Measurements from ENCODE around the gene CLCN7.

DNA sequence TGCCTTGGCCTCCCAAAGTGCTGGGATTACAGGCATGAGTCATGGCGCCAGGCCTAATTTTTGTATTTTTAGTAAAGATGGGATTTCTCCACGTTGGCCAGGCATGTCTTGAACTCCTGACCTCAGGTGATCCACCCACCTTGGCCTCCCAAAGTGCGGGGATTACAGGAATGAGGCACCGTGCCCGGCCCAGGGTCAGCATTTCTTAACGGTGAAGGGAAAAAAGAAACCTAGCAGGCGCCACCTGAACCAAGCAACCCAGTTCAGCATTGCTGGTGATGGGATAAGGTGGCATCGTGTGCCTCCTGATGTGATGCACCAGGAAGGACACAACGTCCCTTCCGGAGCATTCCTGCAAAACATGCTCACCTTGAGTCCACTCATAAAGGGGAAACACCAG lies 2.2 kb upstream of the CLCN7 start:
- TF ChIP-seq, protein P1, sequence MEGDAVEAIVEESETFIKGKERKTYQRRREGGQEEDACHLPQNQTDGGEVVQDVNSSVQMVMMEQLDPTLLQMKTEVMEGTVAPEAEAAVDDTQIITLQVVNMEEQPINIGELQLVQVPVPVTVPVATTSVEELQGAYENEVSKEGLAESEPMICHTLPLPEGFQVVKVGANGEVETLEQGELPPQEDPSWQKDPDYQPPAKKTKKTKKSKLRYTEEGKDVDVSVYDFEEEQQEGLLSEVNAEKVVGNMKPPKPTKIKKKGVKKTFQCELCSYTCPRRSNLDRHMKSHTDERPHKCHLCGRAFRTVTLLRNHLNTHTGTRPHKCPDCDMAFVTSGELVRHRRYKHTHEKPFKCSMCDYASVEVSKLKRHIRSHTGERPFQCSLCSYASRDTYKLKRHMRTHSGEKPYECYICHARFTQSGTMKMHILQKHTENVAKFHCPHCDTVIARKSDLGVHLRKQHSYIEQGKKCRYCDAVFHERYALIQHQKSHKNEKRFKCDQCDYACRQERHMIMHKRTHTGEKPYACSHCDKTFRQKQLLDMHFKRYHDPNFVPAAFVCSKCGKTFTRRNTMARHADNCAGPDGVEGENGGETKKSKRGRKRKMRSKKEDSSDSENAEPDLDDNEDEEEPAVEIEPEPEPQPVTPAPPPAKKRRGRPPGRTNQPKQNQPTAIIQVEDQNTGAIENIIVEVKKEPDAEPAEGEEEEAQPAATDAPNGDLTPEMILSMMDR (conservative IDR thresholded peaks at IDR 0.05; ENCODE audit: low read depth in 2 of 2), result no peak
- no peak for TF ChIP-seq POLR2AphosphoS5 (IDR thresholded peaks at IDR 0.05; ENCODE audit: low read depth)
- TF ChIP-seq EZH2 (IDR thresholded peaks at IDR 0.05; ENCODE audit: low read depth, unreplicated experiment), result no peak
- TF ChIP-seq, protein P2, sequence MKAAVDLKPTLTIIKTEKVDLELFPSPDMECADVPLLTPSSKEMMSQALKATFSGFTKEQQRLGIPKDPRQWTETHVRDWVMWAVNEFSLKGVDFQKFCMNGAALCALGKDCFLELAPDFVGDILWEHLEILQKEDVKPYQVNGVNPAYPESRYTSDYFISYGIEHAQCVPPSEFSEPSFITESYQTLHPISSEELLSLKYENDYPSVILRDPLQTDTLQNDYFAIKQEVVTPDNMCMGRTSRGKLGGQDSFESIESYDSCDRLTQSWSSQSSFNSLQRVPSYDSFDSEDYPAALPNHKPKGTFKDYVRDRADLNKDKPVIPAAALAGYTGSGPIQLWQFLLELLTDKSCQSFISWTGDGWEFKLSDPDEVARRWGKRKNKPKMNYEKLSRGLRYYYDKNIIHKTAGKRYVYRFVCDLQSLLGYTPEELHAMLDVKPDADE (IDR thresholded peaks at IDR 0.05), result no peak

Data from GM23338 (cell line).